Naive thymus-derived CD8-positive, alpha-beta T cell (primary cell): ENCODE measurements around the gene ABCA8. TPM values are rescaled to one million over a fixed set of nuclear protein-coding genes. Genes with fewer than 3 reads are reported as not detected.
"Not testable (repeated sequence)": the region's sequence is repeated elsewhere in the genome, so short reads cannot be mapped to it uniquely, and the experiment has no call there.

Source experiments
- ATAC-seq, 2 donors: fragments of 150-1000 bp; cut with Tn5 transposase in 1 of 2; sonication (Bioruptor Pico), chemical (Tn5 transposase) in 1 of 2; 1 replicate in 1 of 2; 2 replicates in 1 of 2; pipeline ENCODE4 v1.10.0; 2021; ENCODE audit warnings: mild to moderate bottlenecking in 2 of 2, moderate library complexity in 2 of 2
- POLR2A ChIA-PET: fragments of 350-600 bp; sonication (Branson Sonifier 250); formaldehyde crosslinking; loops from one replicate; lab custom pipeline; 2021; ENCODE audit warnings: antibody characterized with exemption; lab: Charles Lee
- DNase-seq, 10 donors: peaks; one replicate each; pipeline versions ENCODE4 v3.0.0 to v3.0.0-alpha.2; 2020 to 2022
- H3K27ac Mint-ChIP-seq, 10 donors: one replicate each; pipeline ENCODE4 v1.8.0; 2020 to 2022; ENCODE audit warnings: mild to moderate bottlenecking in 10 of 10, mixed read lengths in 10 of 10, moderate library complexity in 4 of 10, inconsistent platforms in 1 of 10
- H3K27me3 Mint-ChIP-seq, 5 donors: one replicate each; pipeline ENCODE4 v1.8.0; 2021 to 2022; ENCODE audit warnings: mixed read lengths in 5 of 5
- H3K36me3 Mint-ChIP-seq, 3 donors: one replicate each; pipeline ENCODE4 v1.8.0; 2020 to 2022; ENCODE audit warnings: mixed read lengths in 3 of 3, mild to moderate bottlenecking in 2 of 3, inconsistent platforms in 1 of 3
- H3K4me1 Mint-ChIP-seq, 4 donors: one replicate each; pipeline ENCODE4 v1.8.0; 2021 to 2022; ENCODE audit warnings: mixed read lengths in 4 of 4
- H3K4me3 Mint-ChIP-seq, 10 donors: one replicate each; pipeline ENCODE4 v1.8.0; 2020 to 2022; ENCODE audit warnings: mild to moderate bottlenecking in 10 of 10, mixed read lengths in 10 of 10, moderate library complexity in 6 of 10, inconsistent platforms in 1 of 10
- H3K9me3 Mint-ChIP-seq, 9 donors: one replicate each; pipeline ENCODE4 v1.8.0; 2020 to 2022; ENCODE audit warnings: mixed read lengths in 9 of 9, mild to moderate bottlenecking in 3 of 9, inconsistent platforms in 1 of 9, moderate library complexity in 1 of 9
- polyA plus RNA-seq, 3 donors: library from polyadenylated mRNA; unstranded; fragments of 300-500 nt; fragmentation: Illumina TruSeq; gene quantifications; one replicate each; pipeline ENCODE4 v1.2.3, GENCODE V29; 2021
- total RNA-seq, 8 experiments: library from RNA in 2 of 8; stranded (reverse) in 2 of 8; gene quantifications; one replicate each; pipeline ENCODE4 v1.2.3 and lab custom pipeline; 2021 to 2026

Gene ABCA8, protein sequence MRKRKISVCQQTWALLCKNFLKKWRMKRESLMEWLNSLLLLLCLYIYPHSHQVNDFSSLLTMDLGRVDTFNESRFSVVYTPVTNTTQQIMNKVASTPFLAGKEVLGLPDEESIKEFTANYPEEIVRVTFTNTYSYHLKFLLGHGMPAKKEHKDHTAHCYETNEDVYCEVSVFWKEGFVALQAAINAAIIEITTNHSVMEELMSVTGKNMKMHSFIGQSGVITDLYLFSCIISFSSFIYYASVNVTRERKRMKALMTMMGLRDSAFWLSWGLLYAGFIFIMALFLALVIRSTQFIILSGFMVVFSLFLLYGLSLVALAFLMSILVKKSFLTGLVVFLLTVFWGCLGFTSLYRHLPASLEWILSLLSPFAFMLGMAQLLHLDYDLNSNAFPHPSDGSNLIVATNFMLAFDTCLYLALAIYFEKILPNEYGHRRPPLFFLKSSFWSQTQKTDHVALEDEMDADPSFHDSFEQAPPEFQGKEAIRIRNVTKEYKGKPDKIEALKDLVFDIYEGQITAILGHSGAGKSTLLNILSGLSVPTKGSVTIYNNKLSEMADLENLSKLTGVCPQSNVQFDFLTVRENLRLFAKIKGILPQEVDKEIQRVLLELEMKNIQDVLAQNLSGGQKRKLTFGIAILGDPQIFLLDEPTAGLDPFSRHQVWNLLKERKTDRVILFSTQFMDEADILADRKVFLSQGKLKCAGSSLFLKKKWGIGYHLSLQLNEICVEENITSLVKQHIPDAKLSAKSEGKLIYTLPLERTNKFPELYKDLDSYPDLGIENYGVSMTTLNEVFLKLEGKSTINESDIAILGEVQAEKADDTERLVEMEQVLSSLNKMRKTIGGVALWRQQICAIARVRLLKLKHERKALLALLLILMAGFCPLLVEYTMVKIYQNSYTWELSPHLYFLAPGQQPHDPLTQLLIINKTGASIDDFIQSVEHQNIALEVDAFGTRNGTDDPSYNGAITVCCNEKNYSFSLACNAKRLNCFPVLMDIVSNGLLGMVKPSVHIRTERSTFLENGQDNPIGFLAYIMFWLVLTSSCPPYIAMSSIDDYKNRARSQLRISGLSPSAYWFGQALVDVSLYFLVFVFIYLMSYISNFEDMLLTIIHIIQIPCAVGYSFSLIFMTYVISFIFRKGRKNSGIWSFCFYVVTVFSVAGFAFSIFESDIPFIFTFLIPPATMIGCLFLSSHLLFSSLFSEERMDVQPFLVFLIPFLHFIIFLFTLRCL (N-terminal part only)
- total RNA-seq (not detected), polyA plus RNA-seq (not detected), total RNA-seq (lab: John Stamatoyannopoulos, UW) (0 to 0.26 (median 0) reads per million in 6 experiments)

DNA sequence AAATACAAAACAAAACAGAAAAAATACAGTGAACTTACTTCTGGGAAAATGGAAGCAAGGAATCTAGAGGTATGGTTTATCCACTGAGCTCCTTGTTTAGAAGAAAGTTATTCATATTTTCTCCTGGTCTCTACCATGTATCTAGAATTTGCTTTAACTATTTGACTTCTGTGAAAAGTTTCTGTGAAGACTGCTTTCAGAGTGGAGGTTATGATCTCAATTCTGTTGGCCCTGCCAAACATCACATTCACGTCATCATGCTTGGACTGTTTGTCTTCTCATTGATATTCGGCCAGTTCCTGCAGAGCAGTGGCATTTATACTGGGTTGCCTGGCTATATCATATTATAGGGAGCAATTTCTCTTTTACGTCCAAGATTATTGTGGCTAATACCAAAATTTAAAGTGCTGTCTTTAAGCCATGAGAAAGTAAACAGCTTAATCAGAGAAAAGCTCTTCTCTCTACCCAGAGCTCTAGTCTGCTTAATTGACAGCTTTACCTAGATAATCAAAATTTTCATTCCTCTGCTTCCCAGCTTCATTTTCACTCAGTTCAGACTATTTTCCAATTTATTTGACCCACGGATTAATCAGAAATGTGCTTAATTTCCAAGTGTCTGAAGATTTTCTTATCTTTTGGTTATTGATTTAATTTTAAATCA is at the start of gene ABCA8:
TSS of gene ABCA8 (minus strand) at position 212 of the 661 bp plus-strand sequence. CDS start 13,358 bp downstream, outside the sequence.
- Mint-ChIP-seq H3K27me3 (peaks cover 0 to 12% (median 5%) of the 10 kb centered on the region in 5 donors), H3K9me3 (peaks cover 0 to 6% (median 0%) of the 10 kb centered on the region in 9 donors), H3K27ac (no peak within 1 kb of the TSS), H3K4me3 (no peak within 1 kb of the TSS), H3K36me3 (peaks cover 0 to 5% (median 3%) of the 10 kb centered on the region in 3 donors), H3K4me1 (no peaks in the 10 kb centered on the region)
- ATAC-seq, result no peak
- DNase-seq, result no peak
- POLR2A ChIA-PET, result no interaction called here

DNA sequence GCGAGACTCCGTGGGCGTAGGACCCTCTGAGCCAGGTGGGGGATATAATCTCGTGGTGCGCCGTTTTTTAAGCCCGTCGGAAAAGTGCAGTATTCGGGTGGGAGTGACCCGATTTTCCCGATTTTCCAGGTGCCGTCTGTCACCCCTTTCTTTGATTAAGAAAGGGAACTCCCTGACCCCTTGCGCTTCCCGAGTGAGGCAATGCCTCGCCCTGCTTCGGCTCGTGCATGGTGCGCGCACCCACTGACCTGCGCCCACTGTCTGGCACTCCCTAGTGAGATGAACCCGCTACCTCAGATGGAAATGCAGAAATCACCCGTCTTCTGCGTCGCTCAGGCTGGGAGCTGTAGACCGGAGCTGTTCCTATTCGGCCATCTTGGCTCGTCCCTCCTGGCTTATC is 49.6 kb upstream of the ABCA8 start:
- H3K4me3 Mint-ChIP-seq, DNase-seq, H3K9me3 Mint-ChIP-seq, H3K27ac Mint-ChIP-seq, H3K4me1 Mint-ChIP-seq, ATAC-seq, H3K36me3 Mint-ChIP-seq, POLR2A ChIA-PET: not testable (repeated sequence)
- peaks cover 2 to 14% (median 5%) of the 10 kb centered on the region in 5 donors for H3K27me3 Mint-ChIP-seq

DNA sequence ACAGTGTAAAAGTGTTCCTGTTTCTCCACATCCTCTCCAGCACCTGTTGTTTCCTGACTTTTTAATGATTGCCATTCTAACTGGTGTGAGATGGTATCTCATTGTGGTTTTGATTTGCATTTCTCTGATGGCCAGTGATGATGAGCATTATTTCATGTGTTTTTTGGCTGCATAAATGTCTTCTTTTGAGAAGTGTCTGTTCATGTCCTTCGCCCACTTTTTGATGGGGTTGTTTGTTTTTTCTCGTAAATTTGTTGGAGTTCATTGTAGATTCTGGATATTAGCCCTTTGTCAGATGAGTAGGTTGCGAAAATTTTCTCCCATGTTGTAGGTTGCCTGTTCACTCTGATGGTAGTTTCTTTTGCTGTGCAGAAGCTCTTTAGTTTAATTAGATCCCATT is 44.6 kb upstream of the ABCA8 start:
- POLR2A ChIA-PET, H3K4me3 Mint-ChIP-seq, H3K9me3 Mint-ChIP-seq, H3K27me3 Mint-ChIP-seq, H3K4me1 Mint-ChIP-seq, DNase-seq, H3K36me3 Mint-ChIP-seq, H3K27ac Mint-ChIP-seq, ATAC-seq: not testable (repeated sequence)

DNA sequence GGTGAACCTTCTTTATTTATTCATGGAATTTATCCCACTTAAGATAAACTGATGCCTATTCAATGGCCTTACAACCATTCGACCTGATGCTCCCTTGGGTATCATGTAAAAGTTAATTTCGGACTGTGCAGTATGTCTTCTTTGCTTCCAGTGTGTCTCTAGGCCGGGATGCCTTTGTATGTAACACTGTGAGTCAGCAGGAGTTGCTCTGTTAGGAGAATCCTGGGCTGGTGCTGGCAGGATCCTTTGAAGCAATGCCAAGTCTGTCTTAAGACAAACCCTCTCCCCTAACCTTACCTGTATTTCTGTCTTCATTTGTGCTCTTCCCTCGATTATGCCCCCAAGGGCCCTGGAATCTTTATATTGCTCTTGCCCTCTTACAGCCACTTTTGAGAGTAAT is 37.9 kb upstream of the ABCA8 start:
- peaks cover 0 to 3% (median 0%) of the 10 kb centered on the region in 9 donors for H3K9me3 Mint-ChIP-seq
- DNase-seq (no peak), ATAC-seq (no peak)
- no peak overlapping the region for H3K4me3 Mint-ChIP-seq
- POLR2A ChIA-PET, result no interaction called here
- H3K36me3 Mint-ChIP-seq, result no peaks in the 10 kb centered on the region
- H3K27me3 Mint-ChIP-seq, result no peaks in the 10 kb centered on the region
- no peak overlapping the region for H3K27ac Mint-ChIP-seq
- no peaks in the 10 kb centered on the region for H3K4me1 Mint-ChIP-seq

DNA sequence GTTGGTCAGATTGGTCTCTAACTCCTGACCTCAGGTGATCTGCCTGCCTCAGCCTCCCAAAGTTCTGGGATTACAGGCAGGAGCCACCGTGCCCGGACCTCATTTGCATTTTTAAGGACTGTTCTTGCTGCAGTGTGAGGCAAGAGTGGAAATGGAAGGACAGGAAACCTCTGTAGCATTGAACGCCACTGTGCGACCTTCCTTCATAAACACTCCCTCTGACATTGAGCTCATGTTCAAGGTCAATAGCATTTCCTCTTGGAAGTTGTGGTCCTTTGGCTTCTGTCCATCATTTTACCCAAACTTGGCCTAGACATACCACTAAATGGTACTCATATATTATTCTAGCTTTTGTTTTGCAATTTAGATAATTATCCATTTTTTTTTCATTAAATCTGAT is 32.8 kb upstream of the ABCA8 start:
- no peaks in the 10 kb centered on the region for H3K27me3 Mint-ChIP-seq
- no peaks in the 10 kb centered on the region for H3K9me3 Mint-ChIP-seq
- no peak for ATAC-seq
- no peak overlapping the region for H3K4me3 Mint-ChIP-seq
- DNase-seq, result no peak
- no peaks in the 10 kb centered on the region for H3K36me3 Mint-ChIP-seq
- H3K4me1 Mint-ChIP-seq, result no peaks in the 10 kb centered on the region
- POLR2A ChIA-PET, result no interaction called here
- H3K27ac Mint-ChIP-seq, result no peak overlapping the region

DNA sequence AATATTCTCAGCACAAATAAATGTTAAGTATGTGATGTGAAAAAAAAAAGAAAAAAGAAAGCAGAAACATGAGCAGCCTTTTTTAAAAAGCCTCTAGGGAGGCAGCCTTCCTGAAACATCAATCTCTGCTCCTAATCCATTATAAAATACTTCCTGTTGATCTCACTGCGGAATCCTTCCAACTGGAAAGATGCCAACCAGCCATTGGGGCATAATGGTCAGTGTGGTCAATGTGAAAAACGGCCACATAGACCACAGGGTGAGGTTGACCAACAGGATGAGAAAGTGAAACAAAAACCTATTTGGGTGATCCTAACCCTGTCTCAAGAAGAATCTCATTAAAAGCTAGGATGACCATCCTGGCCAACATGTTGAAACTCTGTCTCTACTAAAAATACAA is 26.1 kb upstream of the ABCA8 start:
- H3K9me3 Mint-ChIP-seq, result peaks cover 0 to 3% (median 0%) of the 10 kb centered on the region in 9 donors
- H3K27ac Mint-ChIP-seq, result no peak overlapping the region
- peaks cover 0 to 3% (median 0%) of the 10 kb centered on the region in 5 donors for H3K27me3 Mint-ChIP-seq
- ATAC-seq, result no peak
- peaks cover 0 to 5% (median under 1%) of the 10 kb centered on the region in 4 donors for H3K4me1 Mint-ChIP-seq
- peaks cover 0 to 8% (median 0%) of the 10 kb centered on the region in 3 donors for H3K36me3 Mint-ChIP-seq
- no peak overlapping the region for H3K4me3 Mint-ChIP-seq
- POLR2A ChIA-PET, result no interaction called here
- no peak for DNase-seq

DNA sequence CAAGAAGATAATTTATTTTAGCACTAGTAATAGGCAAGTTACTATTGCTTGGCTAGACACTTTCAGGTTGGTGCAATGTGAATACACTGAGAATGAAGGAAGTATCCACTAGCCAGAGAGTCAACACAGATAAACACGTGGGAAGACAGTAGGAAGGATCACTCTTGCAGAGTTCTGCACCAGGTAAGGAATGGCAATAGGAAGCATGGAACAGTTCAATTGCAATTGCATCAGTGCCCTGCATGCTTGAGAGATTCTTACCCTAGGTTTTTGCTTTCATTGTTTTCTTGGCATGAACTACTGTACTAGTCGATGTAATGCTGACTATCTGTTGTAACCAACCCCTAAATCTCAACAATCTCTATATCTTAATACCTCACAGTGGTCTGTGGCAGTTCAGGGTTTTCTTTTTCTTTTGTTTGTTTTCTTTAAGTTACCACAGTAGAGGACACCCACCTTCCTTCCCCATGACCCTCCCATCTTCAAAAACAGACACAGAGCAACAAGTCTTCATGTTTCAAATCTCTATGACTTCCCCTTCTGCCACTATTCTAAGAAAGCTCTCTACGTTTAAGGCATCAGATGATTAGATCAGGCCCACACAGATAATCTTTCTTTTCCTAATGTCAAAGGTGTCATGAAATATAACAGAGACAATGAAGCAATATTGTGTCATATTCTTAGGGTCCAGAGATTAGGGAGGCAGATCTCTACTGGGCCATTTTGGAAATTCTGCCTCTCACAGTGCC is 18.1 kb upstream of the ABCA8 start:
- POLR2A ChIA-PET, result no interaction called here

DNA sequence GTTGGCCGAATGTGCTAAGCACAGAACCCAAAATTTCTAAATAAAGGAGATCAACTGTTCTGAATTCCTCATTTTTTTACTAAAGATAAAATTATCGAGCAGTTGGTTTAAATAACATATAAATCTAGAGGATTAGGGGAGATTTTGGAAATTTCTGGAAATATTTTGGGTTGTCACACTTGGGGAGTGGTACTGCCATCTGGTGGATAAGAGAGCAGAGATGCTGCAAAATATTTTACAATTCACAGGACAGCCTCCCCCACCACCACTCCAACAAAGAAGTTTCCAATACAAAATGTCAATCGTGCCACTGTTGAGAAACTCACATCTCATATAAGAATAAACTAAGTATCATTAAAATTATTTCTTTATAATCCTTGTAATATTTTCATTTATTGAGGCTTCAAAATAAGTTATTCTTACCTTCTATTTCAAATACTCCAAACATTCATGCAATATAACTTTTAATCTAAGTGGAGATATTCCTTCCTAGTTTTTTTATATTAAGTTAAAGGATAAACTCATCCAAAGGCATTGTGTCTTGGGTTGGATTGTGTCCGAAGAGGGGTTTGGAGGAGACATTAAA is 17.0 kb upstream of the ABCA8 start:
- H3K36me3 Mint-ChIP-seq, result peaks cover 0 to 6% (median 0%) of the 10 kb centered on the region in 3 donors
- peaks cover 0 to 11% (median 3%) of the 10 kb centered on the region in 9 donors for H3K9me3 Mint-ChIP-seq
- H3K27ac Mint-ChIP-seq, result no peak overlapping the region
- POLR2A ChIA-PET, result no interaction called here
- ATAC-seq (no peak), DNase-seq (no peak)
- no peak overlapping the region for H3K4me3 Mint-ChIP-seq
- H3K27me3 Mint-ChIP-seq, result peaks cover 0 to 6% (median 3%) of the 10 kb centered on the region in 5 donors
- H3K4me1 Mint-ChIP-seq, result peaks cover 0 to 2% (median 0%) of the 10 kb centered on the region in 4 donors

More for the DNA sequence above, 18.1 kb upstream of the ABCA8 start:
- peaks cover 0 to 9% (median under 1%) of the 10 kb centered on the region in 9 donors for H3K9me3 Mint-ChIP-seq
- peaks cover 0 to 2% (median 0%) of the 10 kb centered on the region in 4 donors for H3K4me1 Mint-ChIP-seq
- ATAC-seq, result no peak
- peaks cover 0 to 8% (median 0%) of the 10 kb centered on the region in 3 donors for H3K36me3 Mint-ChIP-seq
- H3K4me3 Mint-ChIP-seq, result no peak overlapping the region
- peak in 1 of 10 donors; percentile 4 for DNase-seq
- no peak overlapping the region for H3K27ac Mint-ChIP-seq
- peaks cover 0 to 6% (median 3%) of the 10 kb centered on the region in 5 donors for H3K27me3 Mint-ChIP-seq

DNA sequence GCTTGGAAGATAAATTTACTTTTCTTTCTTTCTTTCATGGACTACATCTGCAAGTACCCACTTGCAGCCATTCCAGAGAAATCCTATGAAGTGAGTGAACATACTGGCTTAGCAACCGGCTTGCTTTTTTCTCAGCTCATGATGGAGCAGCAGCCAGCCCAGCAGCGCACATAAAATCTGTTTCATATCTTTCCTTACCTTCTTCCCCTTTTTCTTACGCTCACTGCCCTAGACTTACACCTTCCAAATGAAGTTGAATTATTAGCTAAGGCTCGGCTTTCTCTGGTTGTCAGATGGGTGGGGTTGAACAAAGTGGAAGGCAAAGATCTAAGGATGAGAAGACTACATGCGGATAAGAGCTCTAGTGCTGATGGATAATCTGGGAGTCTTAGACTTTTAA is 13.9 kb upstream of the ABCA8 start:
- no peak overlapping the region for H3K4me3 Mint-ChIP-seq
- H3K4me1 Mint-ChIP-seq, result peaks cover 0 to 2% (median 0%) of the 10 kb centered on the region in 4 donors
- H3K36me3 Mint-ChIP-seq, result no peaks in the 10 kb centered on the region
- ATAC-seq (no peak), DNase-seq (no peak)
- H3K27ac Mint-ChIP-seq, result no peak overlapping the region
- peaks cover 0 to 3% (median 0%) of the 10 kb centered on the region in 5 donors for H3K27me3 Mint-ChIP-seq
- POLR2A ChIA-PET, result no interaction called here
- H3K9me3 Mint-ChIP-seq, result peaks cover 0 to 11% (median 2%) of the 10 kb centered on the region in 9 donors

DNA sequence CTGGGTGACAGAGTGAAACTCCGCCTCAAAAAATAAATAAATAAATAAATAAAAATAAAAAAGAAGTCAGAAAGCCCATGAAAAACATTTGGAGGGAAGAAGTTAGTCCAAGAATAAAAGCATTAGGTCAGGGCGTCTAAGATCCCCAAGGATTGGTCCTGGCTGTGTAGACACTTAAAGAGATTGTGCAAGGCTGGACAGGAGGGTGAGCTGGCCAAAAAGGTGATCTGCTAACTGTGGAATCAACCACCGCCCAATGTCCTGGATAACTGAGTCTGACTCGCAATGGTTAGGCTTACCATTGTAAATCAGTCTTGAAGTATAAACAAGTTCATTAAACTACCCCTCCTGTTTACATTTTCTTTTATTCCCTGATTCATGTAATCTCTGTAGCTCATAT is 8.8 kb upstream of the ABCA8 start:
- POLR2A ChIA-PET, result no interaction called here

More for the DNA sequence above, 8.8 kb upstream of the ABCA8 start:
- H3K4me3 Mint-ChIP-seq, result no peak overlapping the region
- H3K36me3 Mint-ChIP-seq, result peaks cover 0 to 5% (median 3%) of the 10 kb centered on the region in 3 donors
- H3K27ac Mint-ChIP-seq, result no peak overlapping the region
- peaks cover 0 to 6% (median 0%) of the 10 kb centered on the region in 5 donors for H3K27me3 Mint-ChIP-seq
- no peak for DNase-seq
- peaks cover 0 to 11% (median 5%) of the 10 kb centered on the region in 9 donors for H3K9me3 Mint-ChIP-seq
- H3K4me1 Mint-ChIP-seq, result no peaks in the 10 kb centered on the region
- no peak for ATAC-seq
